GM19463 (cell line): ENCODE measurements around the gene GDAP2.

Experiments
- ATAC-seq: cut with Tn5 transposase; IDR thresholded peaks from one replicate; pipeline ENCODE4 v1.9.1; 2021; ENCODE audit warnings: mild to moderate bottlenecking, moderate library complexity; ENCODE audit not compliant: unreplicated experiment

GDAP2 gene

GRCh38 chr1:117842408-117843170, 86.8 kb downstream of the GDAP2 start:
- no peak for ATAC-seq

DNA sequence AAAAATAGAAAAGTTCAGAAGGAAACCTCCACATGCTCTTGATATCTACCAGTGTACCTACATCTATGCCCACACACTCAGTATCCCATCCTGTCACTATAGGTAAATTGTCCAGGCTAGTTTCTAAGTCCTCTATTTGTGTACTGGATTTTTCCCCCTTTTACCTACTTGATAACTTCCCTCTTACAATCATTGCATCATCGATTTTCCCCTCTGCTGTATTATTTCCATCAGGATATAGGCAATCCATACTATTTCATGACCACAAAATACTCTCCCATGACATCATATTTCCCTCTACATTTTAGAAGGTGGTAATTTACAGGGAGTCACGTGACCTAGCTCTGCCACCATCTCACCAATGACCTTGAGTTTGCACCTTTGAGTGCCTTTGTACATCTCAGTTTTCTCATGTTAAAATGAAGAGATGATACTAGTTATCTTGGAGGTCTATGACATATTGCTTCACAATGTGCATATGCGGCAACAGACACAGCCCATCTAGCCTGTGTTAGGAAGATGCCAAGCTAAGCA, 88.2 kb downstream of the GDAP2 start:
- no peak for ATAC-seq

GRCh38 chr1:117838911-117839310, 90.5 kb downstream of the GDAP2 start:
- ATAC-seq: no peak

DNA sequence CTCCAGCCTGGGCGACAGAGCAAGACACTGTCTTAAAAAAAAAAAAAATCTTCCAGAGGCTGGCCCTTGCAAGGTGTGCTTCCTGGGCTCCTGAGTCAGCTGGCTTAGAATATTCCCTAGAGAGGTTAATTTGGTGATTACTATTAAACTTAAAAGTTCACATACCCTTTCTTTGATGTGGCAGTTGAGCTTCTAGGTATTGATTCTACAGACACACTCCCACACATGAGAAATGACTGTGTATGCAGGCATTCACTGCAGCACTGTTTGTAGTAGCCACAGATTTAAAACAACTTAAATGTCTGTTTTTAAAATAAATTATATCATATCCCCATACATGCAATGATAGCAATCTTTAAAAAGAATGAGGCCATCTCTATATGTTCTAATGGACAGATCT, 93.4 kb downstream of the GDAP2 start:
- no peak for ATAC-seq

GRCh38 chr1:117834416-117834815, 95.0 kb downstream of the GDAP2 start:
- no peak for ATAC-seq

DNA sequence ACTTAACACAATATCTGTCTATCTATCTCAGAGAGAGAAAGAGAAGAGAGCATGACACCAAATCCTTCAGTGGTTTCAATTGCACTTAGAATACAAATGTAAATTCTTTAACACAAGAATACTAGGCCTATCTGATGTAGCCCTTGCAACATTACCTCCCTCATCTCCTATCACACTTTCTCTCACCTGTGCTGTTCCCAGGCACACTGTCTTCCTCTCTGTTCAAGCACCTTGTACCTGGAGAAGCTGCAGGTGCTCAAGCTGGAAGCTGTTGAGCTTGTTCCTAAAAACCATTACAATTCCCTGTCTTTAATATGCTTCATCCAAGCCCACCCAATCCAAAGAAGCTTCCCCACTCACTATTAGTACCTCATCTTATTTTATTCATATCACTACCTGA, 97.0 kb downstream of the GDAP2 start:
- no peak for ATAC-seq

DNA sequence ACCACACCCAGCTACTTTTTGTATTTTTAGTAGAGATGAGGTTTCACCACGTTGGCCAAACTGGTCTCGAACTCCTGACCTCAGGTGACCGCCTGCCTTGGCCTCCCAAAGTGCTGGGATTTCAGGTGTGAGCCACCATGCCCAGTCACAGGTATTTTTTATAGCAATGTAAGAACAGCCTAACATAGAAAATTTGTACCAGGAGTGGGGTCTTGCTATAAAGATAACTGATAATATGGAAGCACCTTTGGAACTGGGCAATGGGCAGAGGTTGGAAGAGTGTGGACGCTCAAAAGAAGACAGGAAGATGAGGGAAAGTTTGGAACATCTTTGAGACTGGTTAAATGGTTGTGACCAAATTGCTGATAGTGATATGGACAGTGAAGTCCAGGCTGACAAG, 99.2 kb downstream of the GDAP2 start:
- no peak for ATAC-seq

GRCh38 chr1:117828201-117828600, 101.2 kb downstream of the GDAP2 start:
- no peak for ATAC-seq

DNA sequence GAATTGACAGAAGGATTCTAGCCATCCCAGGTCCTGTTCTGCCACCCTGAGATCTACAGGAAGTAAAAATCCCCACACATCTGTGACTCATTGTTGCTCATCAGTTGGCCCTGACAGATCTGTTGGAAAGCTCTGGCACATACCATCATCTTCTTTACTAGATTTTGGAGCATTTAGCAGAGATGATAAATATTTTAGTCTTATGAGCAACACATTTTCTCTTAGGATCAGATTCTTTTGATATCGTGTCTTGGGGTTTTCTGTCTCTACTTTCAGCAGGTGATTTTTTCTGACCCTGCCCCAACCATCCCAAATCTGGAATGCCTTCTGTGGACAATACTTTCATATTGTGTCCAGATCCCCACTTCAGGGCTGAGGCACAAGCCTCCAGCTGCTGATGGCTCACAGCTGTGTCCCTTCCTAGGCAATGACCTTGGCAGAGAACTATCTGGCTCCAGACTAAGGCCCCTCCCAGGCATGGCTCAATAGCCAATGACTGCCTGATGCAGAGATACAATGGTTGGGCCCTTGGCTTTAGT, 102.8 kb downstream of the GDAP2 start:
- ATAC-seq: no peak

GRCh38 chr1:117826119-117826518, 103.3 kb downstream of the GDAP2 start:
- no peak for ATAC-seq

- ATAC-seq: no peak
Measured at GRCh38 chr1:117825414-117825813, 104.0 kb downstream of the GDAP2 start.

- no peak for ATAC-seq
Measured at GRCh38 chr1:117824616-117825015, 104.8 kb downstream of the GDAP2 start.

DNA sequence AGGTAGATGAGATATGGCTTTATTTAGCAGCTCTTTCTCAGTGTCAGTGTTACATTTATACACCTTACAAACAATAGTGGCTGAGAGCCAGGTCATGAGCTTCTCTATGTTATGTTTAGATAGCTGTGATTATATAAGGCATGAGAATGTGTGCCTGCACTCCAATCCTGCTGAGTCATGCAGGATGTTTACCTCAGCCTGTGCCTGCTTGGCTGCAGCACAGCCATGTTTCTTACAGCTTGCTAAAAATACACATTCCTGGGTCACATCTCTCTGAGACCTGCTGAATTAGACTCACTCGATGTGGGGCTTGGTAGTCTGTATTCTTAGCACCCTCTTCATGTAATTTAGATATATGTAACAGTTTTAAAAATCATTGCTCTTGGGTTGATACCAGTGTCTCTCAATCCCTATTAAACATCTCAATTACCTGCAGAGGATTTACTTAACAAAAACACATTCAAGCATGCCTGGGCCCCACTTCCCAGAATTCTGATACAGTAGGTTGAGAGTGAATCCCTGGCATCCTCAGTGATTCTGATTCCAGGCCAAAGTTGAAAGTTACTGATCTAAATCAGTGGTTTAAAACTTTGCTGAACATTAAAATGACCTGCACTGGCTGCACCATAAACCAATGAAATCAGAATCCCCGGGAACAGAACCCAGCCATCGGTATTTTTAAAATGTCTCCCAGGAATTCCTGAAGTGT, 107.5 kb downstream of the GDAP2 start:
- no peak for ATAC-seq

- no peak for ATAC-seq
Measured at GRCh38 chr1:117821382-117821755, 108.1 kb downstream of the GDAP2 start.

- ATAC-seq: no peak
Measured at GRCh38 chr1:117820694-117821381, 108.6 kb downstream of the GDAP2 start.

DNA sequence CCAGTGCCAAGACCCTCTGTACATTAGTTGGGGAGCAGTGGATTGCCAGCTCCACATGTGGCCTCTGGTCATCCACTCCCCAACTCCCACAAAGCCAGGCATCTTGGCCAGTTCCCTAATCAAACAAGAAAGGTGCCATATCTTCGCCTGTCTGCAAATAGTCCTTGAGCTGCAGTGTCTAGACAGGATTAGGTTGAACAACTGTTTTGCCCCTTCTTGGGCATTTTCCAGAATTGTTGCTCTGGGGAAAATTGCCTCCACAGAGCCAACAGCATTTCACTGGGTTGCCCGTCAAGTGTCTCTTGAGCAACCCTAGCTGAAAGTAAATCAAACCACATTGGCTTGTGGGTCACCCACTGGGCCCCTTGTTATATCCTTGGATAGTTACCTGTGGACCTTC, 109.3 kb downstream of the GDAP2 start:
- ATAC-seq: no peak

DNA sequence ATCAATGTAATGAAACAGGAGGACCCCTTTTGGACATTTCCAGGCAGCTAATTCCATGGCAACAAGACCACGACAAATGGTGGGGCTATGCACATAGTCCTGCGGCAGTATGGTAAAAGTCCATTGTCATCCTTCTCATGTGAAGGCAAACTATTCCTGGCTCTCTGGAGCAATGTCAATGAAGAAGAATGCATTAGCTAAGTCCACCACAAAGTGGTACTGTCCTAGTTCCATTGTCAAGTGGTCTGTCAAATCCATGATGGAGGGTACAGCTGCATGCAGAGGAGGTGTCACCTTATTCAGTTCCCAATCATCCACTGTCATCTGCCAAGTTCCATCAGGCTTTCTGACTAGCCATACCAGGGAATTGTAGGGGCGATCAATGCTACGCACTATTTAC, 110.1 kb downstream of the GDAP2 start:
- no peak for ATAC-seq

GRCh38 chr1:117818456-117818855, 111.0 kb downstream of the GDAP2 start:
- no peak for ATAC-seq

- no peak for ATAC-seq
Measured at GRCh38 chr1:117817629-117818028, 111.8 kb downstream of the GDAP2 start.

GRCh38 chr1:117815926-117816325, 113.5 kb downstream of the GDAP2 start:
- ATAC-seq: no peak
